Endothelial cell of umbilical vein (primary cell): ENCODE data around the gene NUDT12.

Experiments used
- EZH2 ChIP-seq: IDR thresholded peaks from 2 replicates; pipeline ENCODE4 v1.6.1; 2012; ENCODE audit warnings: borderline replicate concordance, low read depth, mild to moderate bottlenecking, moderate library complexity, low read length, inconsistent platforms; ENCODE audit not compliant: severe bottlenecking
- FOS ChIP-seq: IDR thresholded peaks from 2 replicates; pipeline ENCODE4 v1.6.1; 2011; ENCODE audit warnings: mild to moderate bottlenecking, low read length, moderate library complexity, borderline replicate concordance; ENCODE audit not compliant: insufficient read depth
- GATA2 ChIP-seq: IDR thresholded peaks from 2 replicates; pipeline ENCODE4 v1.7.0; 2011; ENCODE audit warnings: low read depth, mild to moderate bottlenecking, moderate library complexity, mixed read lengths, low read length; ENCODE audit not compliant: insufficient read length, insufficient read depth
- MAX ChIP-seq: IDR thresholded peaks from 2 replicates; pipeline ENCODE4 v1.6.1; 2011; ENCODE audit not compliant: insufficient read depth, insufficient read length
- POLR2A ChIP-seq: IDR thresholded peaks from 2 replicates; pipeline ENCODE4 v1.6.1; 2012; ENCODE audit warnings: low read depth, mild to moderate bottlenecking, control low read depth, low read length
- TF ChIP-seq, protein P1 (sequence below), 2 donors: IDR thresholded peaks; 1 replicate in 1 of 2; 2 replicates in 1 of 2; pipeline ENCODE4 v1.5.1; 2011; ENCODE audit warnings: low read length in 2 of 2, mild to moderate bottlenecking in 2 of 2, moderate library complexity in 2 of 2, control low read depth in 1 of 2, inconsistent platforms in 1 of 2, low read depth in 1 of 2; ENCODE audit not compliant: insufficient read depth in 1 of 2; ENCODE audit errors: extremely low read depth in 1 of 2

- TF ChIP-seq EZH2 (no peak), POLR2A (no peak), FOS (no peak), MAX (no peak), GATA2 (no peak)
- TF ChIP-seq, protein P1, sequence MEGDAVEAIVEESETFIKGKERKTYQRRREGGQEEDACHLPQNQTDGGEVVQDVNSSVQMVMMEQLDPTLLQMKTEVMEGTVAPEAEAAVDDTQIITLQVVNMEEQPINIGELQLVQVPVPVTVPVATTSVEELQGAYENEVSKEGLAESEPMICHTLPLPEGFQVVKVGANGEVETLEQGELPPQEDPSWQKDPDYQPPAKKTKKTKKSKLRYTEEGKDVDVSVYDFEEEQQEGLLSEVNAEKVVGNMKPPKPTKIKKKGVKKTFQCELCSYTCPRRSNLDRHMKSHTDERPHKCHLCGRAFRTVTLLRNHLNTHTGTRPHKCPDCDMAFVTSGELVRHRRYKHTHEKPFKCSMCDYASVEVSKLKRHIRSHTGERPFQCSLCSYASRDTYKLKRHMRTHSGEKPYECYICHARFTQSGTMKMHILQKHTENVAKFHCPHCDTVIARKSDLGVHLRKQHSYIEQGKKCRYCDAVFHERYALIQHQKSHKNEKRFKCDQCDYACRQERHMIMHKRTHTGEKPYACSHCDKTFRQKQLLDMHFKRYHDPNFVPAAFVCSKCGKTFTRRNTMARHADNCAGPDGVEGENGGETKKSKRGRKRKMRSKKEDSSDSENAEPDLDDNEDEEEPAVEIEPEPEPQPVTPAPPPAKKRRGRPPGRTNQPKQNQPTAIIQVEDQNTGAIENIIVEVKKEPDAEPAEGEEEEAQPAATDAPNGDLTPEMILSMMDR (IDR thresholded peaks at IDR 0.05; ENCODE audit: extremely low read depth in 1 of 2, insufficient read depth in 1 of 2, low read depth in 1 of 2, low read length in 2 of 2) = no peak
Observed at GRCh38 chr5:103561685-103562452, 720 bp downstream of the NUDT12 start.
